Stimulated activated CD4-positive, alpha-beta T cell treated with anti-CD3 and anti-CD28 coated beads, Interleukin-4, amount 100 ng/mL, for 4 hours (primary cell): ENCODE data around the gene GPX7.
A peak's percentile ranks its signal among the peaks of the same experiment; 100 is the strongest.

Experiments
- DNase-seq, 2 experiments: peaks; one replicate each; pipeline ENCODE4 v3.0.0-alpha.2; 2020

Gene GPX7

GRCh38 chr1:52588535-52588934 lies 13.6 kb upstream of the GPX7 start:
- DNase-seq: no peak

GRCh38 chr1:52590266-52590665 lies 11.9 kb upstream of the GPX7 start:
- no peak for DNase-seq

- DNase-seq: no peak
Measured at GRCh38 chr1:52592637-52593323, 9.4 kb upstream of the GPX7 start.

- DNase-seq: no peak
Measured at GRCh38 chr1:52593495-52593894, 8.7 kb upstream of the GPX7 start.

- no peak for DNase-seq
Measured at GRCh38 chr1:52595061-52595460, 7.1 kb upstream of the GPX7 start.

GRCh38 chr1:52597912-52598311 lies 4.3 kb upstream of the GPX7 start:
- no peak for DNase-seq

GRCh38 chr1:52598729-52599128 lies 3.4 kb upstream of the GPX7 start:
- no peak for DNase-seq

GRCh38 chr1:52599236-52599635 lies 2.9 kb upstream of the GPX7 start:
- no peak for DNase-seq

- DNase-seq: no peak
Measured at GRCh38 chr1:52600533-52601179, 1.5 kb upstream of the GPX7 start.

GRCh38 chr1:52601519-52601918 lies 652 bp upstream of the GPX7 start:
- DNase-seq: no peak

- DNase-seq: peak in 1 of 2 experiments; percentile 8
Measured at GRCh38 chr1:52602856-52603600, 857 bp downstream of the GPX7 start.

GRCh38 chr1:52603630-52604029 lies 1.5 kb downstream of the GPX7 start:
- no peak for DNase-seq

GRCh38 chr1:52604063-52604770 lies 2.0 kb downstream of the GPX7 start:
- no peak for DNase-seq

- DNase-seq: no peak
Measured at GRCh38 chr1:52613636-52614373, 11.6 kb downstream of the GPX7 start.

- no peak for DNase-seq
Measured at GRCh38 chr1:52614671-52615070, 12.5 kb downstream of the GPX7 start.

GRCh38 chr1:52615489-52616042 lies 13.4 kb downstream of the GPX7 start:
- DNase-seq: no peak

- no peak for DNase-seq
Measured at GRCh38 chr1:52621950-52622349, 19.8 kb downstream of the GPX7 start.

- DNase-seq: no peak
Measured at GRCh38 chr1:52623812-52624211, 21.6 kb downstream of the GPX7 start.

- no peak for DNase-seq
Measured at GRCh38 chr1:52627028-52627427, 24.9 kb downstream of the GPX7 start.

- no peak for DNase-seq
Measured at GRCh38 chr1:52628614-52629324, 26.6 kb downstream of the GPX7 start.

- DNase-seq: no peak
Measured at GRCh38 chr1:52629325-52629643, 27.1 kb downstream of the GPX7 start.

GRCh38 chr1:52629667-52630066 lies 27.5 kb downstream of the GPX7 start:
- DNase-seq: no peak
